Measurements from ENCODE around the gene SORCS2.

DNA sequence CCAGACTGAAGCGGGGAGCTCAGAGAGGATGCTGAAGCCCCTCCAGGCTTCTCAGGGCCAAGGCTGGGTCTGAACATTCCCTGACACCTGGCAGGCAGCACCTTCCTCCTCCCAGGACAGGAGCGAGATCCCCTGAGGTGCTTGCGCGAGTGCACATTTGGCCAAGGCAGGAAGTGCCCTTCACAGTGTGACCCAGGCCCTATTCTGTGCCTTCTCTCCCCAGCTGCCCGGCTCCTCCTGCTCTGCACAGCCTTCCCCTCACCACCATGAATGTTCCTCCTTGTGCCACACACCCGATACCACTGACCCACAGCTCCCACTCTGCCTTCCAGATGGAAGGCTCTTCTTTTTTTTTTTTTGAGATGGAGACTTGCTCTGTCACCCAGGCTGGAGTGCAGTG, 259.5 kb downstream of the SORCS2 start:
- TF ChIP-seq YY1 (IDR thresholded peaks at IDR 0.05; ENCODE audit: insufficient read depth, insufficient read length) = no peak
- TF ChIP-seq SUZ12 (IDR thresholded peaks at IDR 0.05; ENCODE audit: extremely low read depth, insufficient read depth, insufficient read length) = no peak
- TF ChIP-seq ZNF274 (IDR thresholded peaks at IDR 0.05; ENCODE audit: low read depth, low read length) = no peak
